Karpas-422 (cell line): Measurements from ENCODE around the gene CROT. TPM values are rescaled to one million over a fixed set of nuclear protein-coding genes. Genes with fewer than 3 reads are reported as not detected.
A peak's percentile ranks its signal among the peaks of the same experiment; 100 is the strongest.

ENCODE experiments used
- DNase-seq: peaks from one replicate; pipeline ENCODE4 v3.0.0-alpha.2; 2015
- H2AFZ ChIP-seq: fragments of 200-600 bp; sonication (generic); 2 replicates; pipeline ENCODE4 v1.6.1; 2014; ENCODE audit warnings: antibody characterized with exemption, low read length, mixed read lengths
- H3K27ac ChIP-seq: fragments of 200-600 bp; sonication (generic); 2 replicates; pipeline ENCODE4 v1.5.1; 2014; ENCODE audit warnings: mild to moderate bottlenecking, low read length, moderate library complexity
- H3K27me3 ChIP-seq: fragments of 200-600 bp; sonication (generic); 2 replicates; pipeline ENCODE4 v1.6.1; 2014; ENCODE audit warnings: low read length, mixed read lengths
- H3K36me3 ChIP-seq: fragments of 200-600 bp; sonication (generic); 2 replicates; pipeline ENCODE4 v1.6.1; 2014; ENCODE audit warnings: low read length, mixed read lengths; ENCODE audit not compliant: insufficient read depth
- H3K4me1 ChIP-seq: fragments of 200-600 bp; sonication (generic); 2 replicates; pipeline ENCODE4 v1.6.1; 2014; ENCODE audit warnings: mild to moderate bottlenecking, low read length, mixed read lengths
- H3K4me2 ChIP-seq: fragments of 200-600 bp; sonication (generic); 2 replicates; pipeline ENCODE4 v1.6.1; 2014; ENCODE audit warnings: low read length, low read depth, mild to moderate bottlenecking; ENCODE audit not compliant: poor library complexity, severe bottlenecking
- H3K4me3 ChIP-seq: fragments of 200-600 bp; sonication (generic); 2 replicates; pipeline ENCODE4 v1.5.1; 2014; ENCODE audit warnings: mild to moderate bottlenecking, antibody characterized with exemption, low read length, mixed read lengths
- H3K79me2 ChIP-seq: fragments of 200-600 bp; sonication (generic); 2 replicates; pipeline ENCODE4 v1.6.1; 2014; ENCODE audit warnings: mild to moderate bottlenecking, low read length, mixed read lengths
- H3K9ac ChIP-seq: fragments of 200-600 bp; sonication (generic); 2 replicates; pipeline ENCODE4 v1.6.0; 2014; ENCODE audit warnings: low read length
- H3K9me2 ChIP-seq: fragments of 200-600 bp; sonication (generic), shearing (Covaris generic); replicated peaks from 2 replicates; pipeline ENCODE4 v1.6.0; 2014; ENCODE audit warnings: mild to moderate bottlenecking, low read length, moderate library complexity; ENCODE audit not compliant: insufficient read depth
- H3K9me3 ChIP-seq: fragments of 300-700, 200-600 bp; sonication (generic); 2 replicates; pipeline ENCODE4 v1.6.1; 2014; ENCODE audit warnings: low read length, mixed read lengths
- H4K20me1 ChIP-seq: fragments of 200-600 bp; sonication (generic); 2 replicates; pipeline ENCODE4 v1.6.1; 2014; ENCODE audit warnings: mild to moderate bottlenecking, antibody characterized with exemption, low read length, low read depth; ENCODE audit not compliant: insufficient read depth
- total RNA-seq: library from RNA; depleted of rRNA; stranded (reverse); fragments of >200 nt; shearing (Covaris generic); gene quantifications from 2 replicates; pipeline ENCODE4 v1.2.3, GENCODE V29; 2014; ENCODE audit warnings: low replicate concordance

The CROT gene
- total RNA-seq, 1 experiment from 2014 or later = 15.3 TPM

DNA sequence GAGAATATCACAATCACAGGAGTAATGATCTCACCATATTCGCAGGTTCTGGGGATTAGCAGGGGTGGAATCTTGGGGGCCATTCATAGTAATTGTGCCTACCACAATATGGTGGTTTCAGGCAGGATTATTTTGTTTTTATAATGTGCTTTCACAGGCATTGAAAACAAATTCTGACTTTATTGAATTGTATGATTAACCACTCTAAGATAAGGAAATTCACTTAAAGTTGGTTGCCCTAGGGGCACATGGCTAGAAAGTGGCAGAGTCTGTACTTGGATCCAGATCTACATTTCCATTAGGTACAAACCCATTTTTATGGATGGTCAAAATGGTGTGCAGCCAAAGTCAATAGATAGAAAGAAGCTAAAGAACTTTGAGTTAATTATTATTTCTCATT is 1.7 kb downstream of the CROT start:
- Histone ChIP-seq H2AFZ (no peak overlapping the region), H3K4me3 (no peak overlapping the region), H3K27me3 (no peaks in the 10 kb centered on the region), H3K9me3 (peaks cover 4% of the 10 kb centered on the region; the same call in 1 of the 2 replicates), H3K9me2 (no peaks in the 10 kb centered on the region), H3K27ac (no peak overlapping the region), H3K36me3 (peaks cover 41% of the 10 kb centered on the region), H3K9ac (0 out of 2 replicates have a peak overlapping the region, but pooled peaks have one; percentile 86), H3K79me2 (peaks cover 48% of the 10 kb centered on the region), H4K20me1 (no peaks in the 10 kb centered on the region), H3K4me2 (peak overlapping the region; percentile 96), H3K4me1 (peaks cover 36% of the 10 kb centered on the region)
- DNase-seq = no peak

DNA sequence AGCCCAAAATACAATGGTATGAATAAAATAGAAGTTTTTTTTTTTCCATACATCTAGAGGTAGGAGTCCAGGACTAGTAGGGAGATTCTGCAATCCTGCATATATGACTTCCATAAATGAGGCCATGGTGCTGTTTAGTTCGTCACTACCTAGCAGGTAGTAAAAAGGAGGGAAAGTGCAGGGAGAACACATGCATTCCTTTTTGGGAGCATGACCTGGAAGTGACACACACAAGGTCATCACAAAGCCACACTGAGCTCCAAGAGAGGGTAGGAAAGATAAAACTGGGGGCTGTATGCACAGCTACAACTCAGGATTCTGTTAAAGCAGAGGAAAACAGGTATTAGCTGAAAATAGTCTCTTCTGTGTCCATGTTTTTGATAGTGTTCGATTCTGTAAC is 2.2 kb downstream of the CROT start:
- no peaks in the 10 kb centered on the region for H4K20me1 ChIP-seq
- H3K79me2 ChIP-seq = peaks cover 43% of the 10 kb centered on the region
- no peak overlapping the region for H3K4me2 ChIP-seq
- no peaks in the 10 kb centered on the region for H3K9me2 ChIP-seq
- no peak overlapping the region for H3K4me3 ChIP-seq
- no peak overlapping the region for H2AFZ ChIP-seq
- no peak overlapping the region for H3K9ac ChIP-seq
- no peak overlapping the region for H3K27ac ChIP-seq
- H3K9me3 ChIP-seq = peaks cover 7% of the 10 kb centered on the region; the same call in 1 of the 2 replicates
- H3K27me3 ChIP-seq = no peaks in the 10 kb centered on the region
- H3K36me3 ChIP-seq = peaks cover 45% of the 10 kb centered on the region
- DNase-seq = no peak
- H3K4me1 ChIP-seq = peaks cover 31% of the 10 kb centered on the region

DNA sequence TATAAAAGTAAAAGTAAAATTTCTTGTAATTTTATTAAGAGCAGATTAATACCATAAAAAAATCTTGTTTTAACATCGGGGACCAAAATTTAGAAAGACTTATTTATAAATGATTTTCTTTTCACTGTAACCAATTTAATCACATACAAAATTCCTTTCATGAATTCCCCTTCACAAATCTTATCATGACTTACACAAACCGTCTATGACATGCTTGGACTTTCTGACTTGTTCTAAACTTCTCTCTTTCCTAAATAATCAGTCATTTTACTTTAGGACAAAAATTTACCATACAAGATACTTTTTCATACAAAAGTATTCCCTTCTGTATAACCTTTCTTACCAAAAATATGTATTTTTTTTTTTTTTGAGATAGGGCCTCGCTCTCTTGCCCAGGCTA is 9.3 kb downstream of the CROT start:
- H3K36me3 ChIP-seq = peaks cover 77% of the 10 kb centered on the region
- DNase-seq = peak; percentile 73
- no peak overlapping the region for H2AFZ ChIP-seq
- H3K79me2 ChIP-seq = peaks cover 5% of the 10 kb centered on the region; the same call in 1 of the 2 replicates
- H3K9me3 ChIP-seq = peaks cover 21% of the 10 kb centered on the region
- no peak overlapping the region for H3K4me3 ChIP-seq
- H3K9me2 ChIP-seq = no peaks in the 10 kb centered on the region
- H3K4me2 ChIP-seq = no peak overlapping the region
- H4K20me1 ChIP-seq = no peaks in the 10 kb centered on the region
- no peaks in the 10 kb centered on the region for H3K4me1 ChIP-seq
- H3K27me3 ChIP-seq = no peaks in the 10 kb centered on the region
- H3K27ac ChIP-seq = no peak overlapping the region
- no peak overlapping the region for H3K9ac ChIP-seq

DNA sequence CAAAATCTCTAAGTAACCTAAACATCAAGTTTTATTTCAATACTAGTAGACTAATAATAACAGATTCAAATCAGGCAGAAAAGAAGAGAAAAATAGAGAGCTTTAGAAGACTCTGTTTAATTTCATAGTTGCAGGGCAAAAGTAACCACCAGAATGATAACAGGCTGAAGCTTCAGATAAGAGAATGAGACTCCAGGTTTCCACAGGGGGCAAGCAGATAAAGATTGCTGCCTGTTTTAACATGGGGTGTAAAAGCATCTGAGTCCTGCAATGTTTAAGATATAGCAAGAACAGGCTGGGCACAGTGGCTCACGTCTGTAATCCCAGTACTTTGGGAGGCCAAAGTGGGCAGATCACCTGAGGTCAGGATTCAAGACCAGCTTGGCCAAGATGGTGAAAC is 11.0 kb downstream of the CROT start:
- Histone ChIP-seq H3K9me3 (peaks cover 21% of the 10 kb centered on the region), H3K27me3 (no peaks in the 10 kb centered on the region), H2AFZ (no peak overlapping the region), H4K20me1 (no peaks in the 10 kb centered on the region), H3K79me2 (0 out of 2 replicates have a peak, but pooled peaks cover 3% of the 10 kb centered on the region), H3K4me3 (no peak overlapping the region), H3K27ac (no peak overlapping the region), H3K9ac (no peak overlapping the region), H3K4me2 (no peak overlapping the region), H3K4me1 (no peaks in the 10 kb centered on the region), H3K9me2 (no peaks in the 10 kb centered on the region), H3K36me3 (peaks cover 64% of the 10 kb centered on the region)
- DNase-seq = peak; percentile 27

DNA sequence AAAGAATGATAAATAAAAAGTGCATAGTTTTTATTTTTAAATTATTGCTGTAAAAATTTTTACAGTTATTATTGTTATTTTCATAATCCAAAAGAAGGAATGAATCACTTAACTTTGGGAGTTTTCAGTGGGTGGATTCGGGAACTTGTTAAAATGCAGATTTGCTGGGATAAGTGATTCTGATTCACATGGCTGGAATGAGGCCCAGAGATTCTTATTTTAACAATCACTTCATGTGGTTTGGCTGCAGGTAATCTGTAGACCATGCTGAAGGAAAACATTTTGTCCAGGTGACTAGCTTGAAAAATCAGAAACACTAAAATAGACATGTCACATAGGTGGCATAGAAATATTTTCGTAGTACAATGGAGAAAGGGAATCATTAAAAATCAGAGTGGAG is 13.9 kb downstream of the CROT start:
- Histone ChIP-seq H4K20me1 (no peaks in the 10 kb centered on the region), H3K27ac (no peak overlapping the region), H3K9ac (no peak overlapping the region), H3K4me3 (no peak overlapping the region), H3K27me3 (no peaks in the 10 kb centered on the region), H3K36me3 (peaks cover 49% of the 10 kb centered on the region), H3K4me2 (no peak overlapping the region), H3K4me1 (no peaks in the 10 kb centered on the region), H3K9me3 (peaks cover 2% of the 10 kb centered on the region), H3K79me2 (0 out of 2 replicates have a peak, but pooled peaks cover 5% of the 10 kb centered on the region), H2AFZ (no peak overlapping the region), H3K9me2 (no peaks in the 10 kb centered on the region)
- no peak for DNase-seq

DNA sequence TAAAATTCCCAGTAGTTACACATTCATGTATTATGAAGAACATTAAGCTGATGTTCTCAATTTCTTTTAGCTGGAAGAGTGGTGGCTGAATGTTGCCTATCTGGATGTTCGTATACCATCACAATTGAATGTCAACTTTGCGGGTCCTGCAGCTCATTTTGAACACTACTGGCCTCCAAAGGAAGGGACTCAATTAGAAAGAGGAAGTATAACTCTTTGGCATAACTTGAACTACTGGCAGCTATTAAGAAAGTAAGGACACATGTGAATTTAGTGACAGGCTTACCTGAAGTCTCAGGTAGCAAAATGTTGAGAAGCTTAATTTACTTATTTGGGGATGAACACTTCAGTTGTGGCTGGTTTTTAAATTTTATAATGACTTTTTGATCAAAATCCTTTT is 15.9 kb downstream of the CROT start:
- Histone ChIP-seq H3K4me3 (no peak overlapping the region), H3K4me1 (no peaks in the 10 kb centered on the region), H3K79me2 (0 out of 2 replicates have a peak, but pooled peaks cover 2% of the 10 kb centered on the region), H3K9ac (no peak overlapping the region), H3K36me3 (peaks cover 30% of the 10 kb centered on the region), H3K27ac (no peak overlapping the region), H2AFZ (no peak overlapping the region), H3K9me3 (no peaks in the 10 kb centered on the region), H3K4me2 (no peak overlapping the region), H3K27me3 (no peaks in the 10 kb centered on the region), H4K20me1 (no peaks in the 10 kb centered on the region), H3K9me2 (no peaks in the 10 kb centered on the region)
- no peak for DNase-seq

DNA sequence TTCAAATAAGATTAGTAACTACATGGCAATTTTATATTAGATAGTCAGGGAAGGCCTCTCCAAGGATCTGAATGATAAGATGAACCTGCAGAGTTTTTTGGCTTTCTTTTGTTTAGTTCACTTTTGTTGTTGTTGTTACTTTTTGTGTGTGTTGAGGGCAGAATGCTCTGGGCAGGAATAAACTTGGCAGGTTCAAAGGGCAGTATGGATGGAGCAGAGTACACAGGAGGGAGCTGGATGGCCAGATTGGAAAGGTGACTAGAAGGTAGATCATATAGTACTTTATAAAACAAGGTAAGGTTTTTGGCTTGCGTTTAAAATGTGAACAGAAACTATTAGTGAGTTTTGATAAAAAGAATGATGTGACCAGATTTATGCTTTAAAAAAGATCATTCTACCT is 17.9 kb downstream of the CROT start:
- no peak overlapping the region for H2AFZ ChIP-seq
- no peak overlapping the region for H3K4me2 ChIP-seq
- H3K4me3 ChIP-seq = no peak overlapping the region
- no peak overlapping the region for H3K27ac ChIP-seq
- DNase-seq = no peak
- H3K36me3 ChIP-seq = peaks cover 32% of the 10 kb centered on the region; the same call in 1 of the 2 replicates
- H3K9me3 ChIP-seq = no peaks in the 10 kb centered on the region
- H3K79me2 ChIP-seq = 0 out of 2 replicates have a peak, but pooled peaks cover 2% of the 10 kb centered on the region
- no peak overlapping the region for H3K9ac ChIP-seq
- no peaks in the 10 kb centered on the region for H3K9me2 ChIP-seq
- H3K4me1 ChIP-seq = no peaks in the 10 kb centered on the region
- H4K20me1 ChIP-seq = no peaks in the 10 kb centered on the region
- H3K27me3 ChIP-seq = no peaks in the 10 kb centered on the region

DNA sequence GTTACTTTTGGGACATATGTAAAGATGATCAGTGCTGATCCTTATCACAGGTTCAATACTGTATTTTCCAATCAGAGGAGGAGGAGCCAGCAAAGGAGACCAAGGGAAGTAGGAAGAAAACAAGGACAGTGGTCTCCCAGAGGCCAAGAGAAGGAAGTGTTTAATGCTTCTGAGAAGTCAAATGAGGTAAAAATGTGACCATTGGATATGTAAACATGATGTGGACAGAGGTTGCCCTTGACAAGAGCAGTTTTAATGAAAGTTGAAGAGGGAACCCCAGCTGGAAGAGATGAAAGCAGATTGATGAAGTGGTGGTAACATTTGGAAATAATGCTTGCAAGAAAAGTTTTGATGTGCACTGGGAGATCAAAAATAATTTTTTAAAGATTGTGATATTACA is 18.8 kb downstream of the CROT start:
- Histone ChIP-seq H3K9me2 (no peaks in the 10 kb centered on the region), H4K20me1 (no peaks in the 10 kb centered on the region), H2AFZ (no peak overlapping the region), H3K9me3 (no peaks in the 10 kb centered on the region), H3K4me3 (no peak overlapping the region), H3K4me2 (no peak overlapping the region), H3K4me1 (no peaks in the 10 kb centered on the region), H3K79me2 (0 out of 2 replicates have a peak, but pooled peaks cover 2% of the 10 kb centered on the region), H3K9ac (no peak overlapping the region), H3K36me3 (peaks cover 31% of the 10 kb centered on the region; the same call in 1 of the 2 replicates), H3K27ac (no peak overlapping the region), H3K27me3 (no peaks in the 10 kb centered on the region)
- DNase-seq = no peak
